Measurements from ENCODE around the gene RRP9.
"Not testable (repeated sequence)": the region's sequence is repeated elsewhere in the genome, so short reads cannot be mapped to it uniquely, and the experiment has no call there.

DNA sequence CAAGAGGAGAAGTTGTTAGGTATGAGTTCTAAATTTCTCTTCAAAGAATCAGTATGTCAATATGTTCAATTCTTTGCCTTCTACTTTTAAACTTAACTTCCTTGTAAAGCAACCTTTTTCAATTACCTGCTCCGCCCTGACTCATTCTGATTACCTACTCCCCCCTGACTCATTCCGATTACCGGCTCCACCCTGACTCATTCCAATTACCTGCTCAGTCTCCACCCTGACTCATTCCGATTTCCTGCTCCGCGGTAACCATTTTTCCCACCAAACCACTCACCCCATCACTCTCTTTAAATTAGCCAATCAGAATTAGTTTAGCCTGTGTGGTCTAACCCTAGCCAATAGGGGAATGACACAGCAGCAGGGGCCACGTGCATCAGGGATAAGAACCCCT lies 39.3 kb downstream of the RRP9 start:
- TF ChIP-seq, protein P1, sequence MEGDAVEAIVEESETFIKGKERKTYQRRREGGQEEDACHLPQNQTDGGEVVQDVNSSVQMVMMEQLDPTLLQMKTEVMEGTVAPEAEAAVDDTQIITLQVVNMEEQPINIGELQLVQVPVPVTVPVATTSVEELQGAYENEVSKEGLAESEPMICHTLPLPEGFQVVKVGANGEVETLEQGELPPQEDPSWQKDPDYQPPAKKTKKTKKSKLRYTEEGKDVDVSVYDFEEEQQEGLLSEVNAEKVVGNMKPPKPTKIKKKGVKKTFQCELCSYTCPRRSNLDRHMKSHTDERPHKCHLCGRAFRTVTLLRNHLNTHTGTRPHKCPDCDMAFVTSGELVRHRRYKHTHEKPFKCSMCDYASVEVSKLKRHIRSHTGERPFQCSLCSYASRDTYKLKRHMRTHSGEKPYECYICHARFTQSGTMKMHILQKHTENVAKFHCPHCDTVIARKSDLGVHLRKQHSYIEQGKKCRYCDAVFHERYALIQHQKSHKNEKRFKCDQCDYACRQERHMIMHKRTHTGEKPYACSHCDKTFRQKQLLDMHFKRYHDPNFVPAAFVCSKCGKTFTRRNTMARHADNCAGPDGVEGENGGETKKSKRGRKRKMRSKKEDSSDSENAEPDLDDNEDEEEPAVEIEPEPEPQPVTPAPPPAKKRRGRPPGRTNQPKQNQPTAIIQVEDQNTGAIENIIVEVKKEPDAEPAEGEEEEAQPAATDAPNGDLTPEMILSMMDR (IDR thresholded peaks at IDR 0.05; ENCODE audit: insufficient read depth, low read length), result not testable (repeated sequence)
- TF ChIP-seq POLR2AphosphoS5 (IDR thresholded peaks at IDR 0.05; ENCODE audit: low read depth), result not testable (repeated sequence)
